HL-60 (cell line): ENCODE results near the gene MSLN.

Experiments used
- DNase-seq, 2 experiments: peaks; one replicate each; pipeline ENCODE4 v3.0.0-alpha.2; 2010 to 2020; ENCODE audit warnings: low read depth in 1 of 2, low spot score in 1 of 2
- H3K27ac ChIP-seq: fragments of 250-450 bp; sonication (Bioruptor Pico); replicated peaks from 2 replicates; pipeline ENCODE4 v1.5.1; 2020; ENCODE audit warnings: mild to moderate bottlenecking, moderate library complexity
- H3K27me3 ChIP-seq: fragments of 250-450 bp; sonication (Bioruptor Pico); 2 replicates; pipeline ENCODE4 v1.5.1; 2021; ENCODE audit warnings: mild to moderate bottlenecking, moderate library complexity; ENCODE audit not compliant: insufficient read depth, poor library complexity, severe bottlenecking
- H3K4me3 ChIP-seq: replicated peaks from 2 replicates; pipeline ENCODE4 v1.5.1; 2011; ENCODE audit warnings: mild to moderate bottlenecking, control low read depth, low read length; ENCODE audit not compliant: insufficient read depth
- GABPA ChIP-seq: IDR thresholded peaks from 2 replicates; pipeline ENCODE4 v1.6.1; 2012; ENCODE audit warnings: low read depth
- POLR2AphosphoS5 ChIP-seq: IDR thresholded peaks from 2 replicates; pipeline ENCODE4 v1.6.1; 2012; ENCODE audit warnings: low read depth
- REST ChIP-seq: IDR thresholded peaks from 2 replicates; pipeline ENCODE4 v1.6.1; 2012; ENCODE audit warnings: low read depth; ENCODE audit not compliant: insufficient replicate concordance
- SPI1 ChIP-seq: IDR thresholded peaks from 2 replicates; pipeline ENCODE4 v1.6.1; 2012; ENCODE audit warnings: low read depth, mild to moderate bottlenecking, borderline replicate concordance
- TF ChIP-seq, protein P1 (sequence below): IDR thresholded peaks from one replicate; pipeline ENCODE4 v1.5.1; 2011; ENCODE audit warnings: low read length, control low read depth, inconsistent platforms; ENCODE audit not compliant: insufficient read depth

Gene MSLN

GRCh38 chr16:778447-778846 lies 17.9 kb downstream of the MSLN start:
- no peak for TF ChIP-seq POLR2AphosphoS5
- no peak for TF ChIP-seq GABPA
- TF ChIP-seq, protein P1, sequence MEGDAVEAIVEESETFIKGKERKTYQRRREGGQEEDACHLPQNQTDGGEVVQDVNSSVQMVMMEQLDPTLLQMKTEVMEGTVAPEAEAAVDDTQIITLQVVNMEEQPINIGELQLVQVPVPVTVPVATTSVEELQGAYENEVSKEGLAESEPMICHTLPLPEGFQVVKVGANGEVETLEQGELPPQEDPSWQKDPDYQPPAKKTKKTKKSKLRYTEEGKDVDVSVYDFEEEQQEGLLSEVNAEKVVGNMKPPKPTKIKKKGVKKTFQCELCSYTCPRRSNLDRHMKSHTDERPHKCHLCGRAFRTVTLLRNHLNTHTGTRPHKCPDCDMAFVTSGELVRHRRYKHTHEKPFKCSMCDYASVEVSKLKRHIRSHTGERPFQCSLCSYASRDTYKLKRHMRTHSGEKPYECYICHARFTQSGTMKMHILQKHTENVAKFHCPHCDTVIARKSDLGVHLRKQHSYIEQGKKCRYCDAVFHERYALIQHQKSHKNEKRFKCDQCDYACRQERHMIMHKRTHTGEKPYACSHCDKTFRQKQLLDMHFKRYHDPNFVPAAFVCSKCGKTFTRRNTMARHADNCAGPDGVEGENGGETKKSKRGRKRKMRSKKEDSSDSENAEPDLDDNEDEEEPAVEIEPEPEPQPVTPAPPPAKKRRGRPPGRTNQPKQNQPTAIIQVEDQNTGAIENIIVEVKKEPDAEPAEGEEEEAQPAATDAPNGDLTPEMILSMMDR = no peak
- no peak for TF ChIP-seq REST
- TF ChIP-seq SPI1 = no peak
- H3K27me3 ChIP-seq = peaks cover 15% of the 10 kb centered on the region
- no peak for DNase-seq
- H3K4me3 ChIP-seq = no peak overlapping the region
- H3K27ac ChIP-seq = no peak overlapping the region

DNA sequence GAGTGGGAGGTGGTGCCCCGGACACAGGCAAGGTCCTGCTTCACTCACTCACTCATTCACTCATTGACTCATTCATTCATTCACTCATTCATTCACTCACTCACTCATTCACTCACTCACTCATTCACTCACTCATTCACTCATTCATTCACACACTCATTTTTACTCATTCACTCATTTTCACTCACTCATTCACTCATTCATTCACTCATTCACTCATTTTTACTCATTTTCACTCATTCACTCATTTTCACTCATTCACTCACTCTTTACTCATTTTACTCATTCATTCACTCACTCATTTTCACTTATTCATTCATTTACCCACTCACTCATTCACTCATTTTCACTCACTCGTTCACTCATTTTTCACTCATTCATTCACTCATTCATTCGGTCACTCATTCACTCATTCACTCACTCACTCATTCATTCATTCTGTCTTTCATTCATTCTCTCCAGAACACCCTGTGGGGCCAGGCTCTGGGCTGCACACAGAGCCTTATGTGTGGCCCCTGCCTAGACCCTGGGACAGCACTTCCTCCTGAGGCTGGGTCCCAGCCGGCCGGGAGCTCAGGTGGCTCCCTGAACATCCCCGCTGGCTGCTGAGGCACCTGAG lies 18.5 kb downstream of the MSLN start:
- Histone ChIP-seq H3K4me3 (no peak overlapping the region), H3K27ac (no peak overlapping the region), H3K27me3 (peaks cover 15% of the 10 kb centered on the region)
- DNase-seq = no peak
- TF ChIP-seq REST (no peak), GABPA (no peak), POLR2AphosphoS5 (no peak), SPI1 (no peak)
- TF ChIP-seq, protein P1 = no peak

- DNase-seq = no peak
- no peak for TF ChIP-seq REST
- no peak for TF ChIP-seq SPI1
- Histone ChIP-seq H3K4me3 (no peak overlapping the region), H3K27me3 (peaks cover 15% of the 10 kb centered on the region), H3K27ac (no peak overlapping the region)
Measured at GRCh38 chr16:779561-779960, 19.0 kb downstream of the MSLN start.
